IMR-90 (cell line): ENCODE measurements around the gene ZNF575. TPM values are rescaled to one million over a fixed set of nuclear protein-coding genes. Genes with fewer than 3 reads are reported as not detected.

Experiments
- ATAC-seq: fragments of 200-7000 bp; cut with Tn5 transposase; 2 replicates; pipeline ENCODE4 v1.9.1; 2020; ENCODE audit warnings: low read depth, mild to moderate bottlenecking, moderate library complexity
- BruUV-seq: library from RNA; stranded (reverse); fragments of 400-500 nt; replicated peaks from 2 replicates; lab custom pipeline; 2021; lab: Mats Ljungman, UMichigan
- CTCF ChIA-PET: fragments of 300-600 bp; formaldehyde crosslinking; extraction: SDS; loops from one replicate; lab custom pipeline; 2021; ENCODE audit warnings: antibody characterized with exemption; lab: Yijun Ruan, JAX
- POLR2A ChIA-PET: fragments of 300-600 bp; sonication (Branson Sonifier 250); formaldehyde crosslinking; loops from one replicate; lab custom pipeline; 2022; ENCODE audit warnings: antibody characterized with exemption; ENCODE audit not compliant: unreplicated experiment; lab: Charles Lee
- DNase-seq: peaks from one replicate; pipeline ENCODE4 v3.0.0; 2013
- H2AFZ ChIP-seq: replicated peaks from 2 replicates; pipeline ENCODE3; 2013; ENCODE audit warnings: low read length, mild to moderate bottlenecking; ENCODE audit not compliant: poor library complexity
- H2AK5ac ChIP-seq: 2 replicates; pipeline ENCODE4 v1.6.1; 2013; ENCODE audit warnings: low read depth, low read length, inconsistent platforms
- H2AK9ac ChIP-seq: replicated peaks from 2 replicates; pipeline ENCODE3; 2013; ENCODE audit warnings: mild to moderate bottlenecking, low read depth, low read length, moderate library complexity; ENCODE audit not compliant: poor library complexity
- H2BK120ac ChIP-seq: 2 replicates; pipeline ENCODE4 v1.6.1; 2013; ENCODE audit warnings: low read depth, low read length, inconsistent platforms
- H2BK15ac ChIP-seq: 3 replicates; pipeline ENCODE4 v1.6.1; 2013; ENCODE audit warnings: low read depth, low read length, inconsistent platforms
- H2BK20ac ChIP-seq: 2 replicates; pipeline ENCODE4 v1.6.1; 2013; ENCODE audit warnings: low read depth, mild to moderate bottlenecking, inconsistent platforms, low read length, moderate library complexity
- H2BK5ac ChIP-seq: 2 replicates; pipeline ENCODE4 v1.6.1; 2013; ENCODE audit warnings: mild to moderate bottlenecking, low read depth, low read length, inconsistent platforms; ENCODE audit not compliant: poor library complexity, severe bottlenecking
- H3K14ac ChIP-seq: replicated peaks from 2 replicates; pipeline ENCODE4 v1.6.1; 2013; ENCODE audit warnings: low read depth, low read length, inconsistent platforms
- H3K18ac ChIP-seq: 2 replicates; pipeline ENCODE4 v1.6.1; 2013; ENCODE audit warnings: low read depth, low read length, control low read depth
- H3K23ac ChIP-seq: 2 replicates; pipeline ENCODE4 v1.6.1; 2013; ENCODE audit warnings: low read depth, low read length, inconsistent platforms
- H3K27ac ChIP-seq: 2 replicates; pipeline ENCODE4 v1.5.1; 2013; ENCODE audit warnings: mild to moderate bottlenecking, control low read depth, low read length; ENCODE audit not compliant: insufficient read depth
- H3K27me3 ChIP-seq: 2 replicates; pipeline ENCODE4 v1.6.1; 2013; ENCODE audit warnings: low read length; ENCODE audit not compliant: control insufficient read depth, insufficient read depth
- H3K36me3 ChIP-seq: 2 replicates; pipeline ENCODE4 v1.6.1; 2013; ENCODE audit warnings: low read length, mixed read lengths; ENCODE audit not compliant: control insufficient read depth, insufficient read depth
- H3K4ac ChIP-seq: 2 replicates; pipeline ENCODE4 v1.6.1; 2013; ENCODE audit warnings: low read depth, low read length, inconsistent platforms
- H3K4me1 ChIP-seq: 2 replicates; pipeline ENCODE4 v1.6.1; 2013; ENCODE audit warnings: low read length, mixed read lengths; ENCODE audit not compliant: control insufficient read depth, insufficient read depth
- H3K4me2 ChIP-seq: 2 replicates; pipeline ENCODE4 v1.6.1; 2013; ENCODE audit warnings: low read depth, mild to moderate bottlenecking, control low read depth, low read length, moderate library complexity
- H3K4me3 ChIP-seq: 2 replicates; pipeline ENCODE4 v1.5.1; 2013; ENCODE audit warnings: low read depth, mild to moderate bottlenecking, control low read depth, low read length, moderate library complexity; ENCODE audit not compliant: insufficient read depth
- H3K56ac ChIP-seq: 2 replicates; pipeline ENCODE4 v1.6.1; 2013; ENCODE audit warnings: low read length, inconsistent platforms; ENCODE audit not compliant: insufficient read depth; ENCODE audit errors: extremely low read depth
- H3K79me1 ChIP-seq, 2 experiments: 2 replicates each; pipeline ENCODE4 v1.6.1; 2013; ENCODE audit warnings: low read length in 2 of 2, inconsistent platforms in 1 of 2, low read depth in 1 of 2
- H3K9ac ChIP-seq: 2 replicates; pipeline ENCODE4 v1.6.1; 2013; ENCODE audit warnings: low read depth, low read length, control low read depth
- H3K9me1 ChIP-seq: 2 replicates; pipeline ENCODE4 v1.6.1; 2013; ENCODE audit warnings: low read length, inconsistent platforms; ENCODE audit not compliant: insufficient read depth
- H3K9me3 ChIP-seq: 2 replicates; pipeline ENCODE4 v1.6.1; 2013; ENCODE audit warnings: low read length; ENCODE audit not compliant: control insufficient read depth, insufficient read depth
- H4K20me1 ChIP-seq: 2 replicates; pipeline ENCODE4 v1.6.1; 2013; ENCODE audit warnings: low read length, inconsistent platforms; ENCODE audit not compliant: insufficient read depth
- H4K5ac ChIP-seq: 2 replicates; pipeline ENCODE4 v1.6.1; 2013; ENCODE audit warnings: mild to moderate bottlenecking, low read depth, low read length, control low read depth
- H4K8ac ChIP-seq, 2 experiments: 2 replicates each; pipeline ENCODE4 v1.6.1; 2013; ENCODE audit warnings: low read depth in 2 of 2, low read length in 2 of 2, control low read depth in 1 of 2, inconsistent platforms in 1 of 2
- H4K91ac ChIP-seq: 2 replicates; pipeline ENCODE4 v1.6.1; 2013; ENCODE audit warnings: low read depth, low read length, inconsistent platforms; ENCODE audit not compliant: insufficient read depth
- CTCF ChIP-seq: conservative IDR thresholded peaks from 2 replicates; pipeline ENCODE4 v1.5.1; 2012; ENCODE audit warnings: mild to moderate bottlenecking, low read depth, low read length, improper control_type of control experiment
- MXI1 ChIP-seq: IDR thresholded peaks from 2 replicates; pipeline ENCODE4 v1.6.1; 2012; ENCODE audit warnings: low read depth, mild to moderate bottlenecking, low read length, moderate library complexity, borderline replicate concordance
- POLR2A ChIP-seq: IDR thresholded peaks from 2 replicates; pipeline ENCODE4 v1.6.1; 2012; ENCODE audit warnings: mild to moderate bottlenecking, low read depth, low read length
- RAD21 ChIP-seq: IDR thresholded peaks from 2 replicates; pipeline ENCODE4 v1.6.1; 2012; ENCODE audit warnings: low read length, improper control_type of control experiment
- SMC3 ChIP-seq: fragments of 150-350 bp; IDR thresholded peaks from 2 replicates; pipeline ENCODE4 v1.6.1; 2016; ENCODE audit warnings: low read depth, mild to moderate bottlenecking, antibody characterized with exemption, low read length, moderate library complexity
- WGBS, 2 experiments: methylation state at CpG; one replicate each; pipeline versions ENCODE4 v1.1.5 to v1.1.7; 2013; ENCODE audit warnings: missing lambda C conversion rate in 2 of 2; ENCODE audit not compliant: insufficient read length in 1 of 2; ENCODE audit errors: extremely low coverage in 2 of 2; 5-methylcytosine and 5-hydroxymethylcytosine counted together
- dilution Hi-C: fragments of 300-500 bp; cut with HindIII; formaldehyde crosslinking; loops from one replicate; pipeline ENCODE4 v1.14.3; 2018; ENCODE audit warnings: low sequenced_read_pairs; ENCODE audit not compliant: unreplicated experiment
- in situ Hi-C: fragments of 300-500 bp; cut with MboI; formaldehyde crosslinking; loops from 3 replicates; pipeline ENCODE4 v1.14.3; 2019; ENCODE audit warnings: low sequenced_read_pairs, inconsistent platforms, mixed read lengths
- intact Hi-C: fragments of 100-400 bp; cut with micrococcal nuclease; formaldehyde crosslinking; loops from 2 replicates; pipeline ENCODE4 v1.10.0; 2022
- polyA plus RNA-seq, 3 experiments: library from polyadenylated mRNA; depleted of rRNA; stranded (reverse); fragments of >200 nt; gene quantifications; 2 replicates each; pipeline ENCODE4 v1.2.3, GENCODE V29; 2012; ENCODE audit warnings: low replicate concordance in 1 of 3
- total RNA-seq: library from RNA; depleted of rRNA; stranded (reverse); fragments of >200 nt; gene quantifications from 2 replicates; pipeline ENCODE4 v1.2.3, GENCODE V29; 2012

ZNF575 gene
- total and polyA plus RNA-seq, 2 of the 4 experiments (the other 2 are of a cell fraction), result 0.77 TPM; not detected in 1

GRCh38 chr19:43554317-43554895 lies 21.4 kb downstream of the ZNF575 start:
- no peaks in the 10 kb centered on the region for H4K20me1 ChIP-seq
- no peaks in the 10 kb centered on the region for H3K9me1 ChIP-seq
- no peak overlapping the region for H2BK120ac ChIP-seq
- no peak overlapping the region for H2BK5ac ChIP-seq
- no TSS peak for BruUV-seq
- CTCF ChIA-PET, result interaction anchor here (1.1 to 3.4 kb wide), 4 partner anchors 13 to 41 kb away, joined by 4 to 29 read pairs (median 10); partner anchors contain the start of genes IRGQ and ZNF576
- H2AK5ac ChIP-seq, result no peak overlapping the region
- H3K18ac ChIP-seq, result no peak overlapping the region
- no peak overlapping the region for H4K91ac ChIP-seq
- dilution Hi-C loops (no loop called here), in situ Hi-C loops (loop anchor here (5.0 kb wide), 1 partner anchor 98 kb away; no protein-coding TSS in a partner anchor), intact Hi-C loops (no loop called here)
- H3K79me1 ChIP-seq, result peaks cover 7 to 10% of the 10 kb centered on the region in 2 experiments; a peak in 3 of 4 replicates
- ATAC-seq (no peak), DNase-seq (no peak)
- POLR2A ChIA-PET, result no interaction called here
- TF ChIP-seq CTCF, result no peak
- no peak for TF ChIP-seq POLR2A
- no peak for TF ChIP-seq RAD21
- TF ChIP-seq SMC3, result no peak
- no peak for TF ChIP-seq MXI1
- H3K27me3 ChIP-seq, result no peaks in the 10 kb centered on the region
- no peaks in the 10 kb centered on the region for H3K9me3 ChIP-seq
- H3K4me2 ChIP-seq, result no peak overlapping the region
- H4K8ac ChIP-seq, result no peak overlapping the region
- peaks cover 2% of the 10 kb centered on the region; the same call in 1 of the 2 replicates for H3K4me1 ChIP-seq
- H2BK20ac ChIP-seq, result no peak overlapping the region
- no peak overlapping the region for H3K4ac ChIP-seq
- WGBS, 2 experiments, result 96% methylated on average over 13 of the region's 15 CpGs; no CpG with 5 or more reads in 1 of the 2 experiments
- H2AK9ac ChIP-seq, result no peak overlapping the region
- no peak overlapping the region for H3K23ac ChIP-seq
- no peak overlapping the region for H2AFZ ChIP-seq
- H3K56ac ChIP-seq, result no peak overlapping the region
- H3K4me3 ChIP-seq, result no peak overlapping the region
- no peak overlapping the region for H3K14ac ChIP-seq
- peaks cover 31% of the 10 kb centered on the region for H3K36me3 ChIP-seq
- H4K5ac ChIP-seq, result no peak overlapping the region
- no peak overlapping the region for H2BK15ac ChIP-seq
- no peak overlapping the region for H3K27ac ChIP-seq
- H3K9ac ChIP-seq, result no peak overlapping the region
